Measurements from ENCODE around the gene NUMB. TPM values are rescaled to one million over a fixed set of nuclear protein-coding genes. Genes with fewer than 3 reads are reported as not detected.
"Not testable (repeated sequence)": the region's sequence is repeated elsewhere in the genome, so short reads cannot be mapped to it uniquely, and the experiment has no call there.

NUMB gene
- total and polyA plus RNA-seq, 2 experiments from 2014 or later, result 64.8 to 142 TPM

GRCh38 chr14:73427516-73428264, 30.7 kb downstream of the NUMB start:
- in situ Hi-C loops (cut with MboI), result no loop called here
- Histone ChIP-seq H3F3A (ENCODE audit: insufficient read depth) (peaks cover 43% of the 10 kb centered on the region), H4K20me1 (ENCODE audit: insufficient read depth) (peaks cover 15% of the 10 kb centered on the region), H3K36me3 (ENCODE audit: low read depth) (no peaks in the 10 kb centered on the region), H3K9me2 (ENCODE audit: insufficient read depth) (no peaks in the 10 kb centered on the region), H3K4me2 (ENCODE audit: unreplicated experiment) (peak overlapping the region; percentile 24), H3K4me1 (ENCODE audit: insufficient read depth) (peaks cover 21% of the 10 kb centered on the region), H3K79me2 (ENCODE audit: insufficient read depth) (peaks cover 100% of the 10 kb centered on the region), H3K27ac (peak overlapping the region; percentile 11; the same call in 1 of the 2 replicates), H3K27me3 (replicated peaks; ENCODE audit: insufficient read depth) (no peaks in the 10 kb centered on the region), H3K9ac (no peak overlapping the region), H2AFZ (no peak overlapping the region), H3K4me3 (no peak overlapping the region), H3K9me3 (ENCODE audit: low read depth) (no peaks in the 10 kb centered on the region)
- DNase-seq, result no peak
- WGBS, 2 experiments (ENCODE audit: low coverage in 1 of 2, low lambda C conversion rate in 2 of 2, missing lambda C conversion rate in 2 of 2), result 86% methylated on average over 4 of the region's 4 CpGs
- TF ChIP-seq EZH2 (IDR thresholded peaks at IDR 0.05; ENCODE audit: insufficient read depth, poor library complexity, severe bottlenecking) (no peak), EZH2phosphoT487 (IDR thresholded peaks at IDR 0.05; ENCODE audit: insufficient read depth, low read depth) (no peak)

- H3K4me1 ChIP-seq (ENCODE audit: insufficient read depth), result peaks cover 21% of the 10 kb centered on the region
- peaks cover 100% of the 10 kb centered on the region for H3K79me2 ChIP-seq (ENCODE audit: insufficient read depth)
- in situ Hi-C loops (cut with MboI), result no loop called here
- no peaks in the 10 kb centered on the region for H3K27me3 ChIP-seq (replicated peaks; ENCODE audit: insufficient read depth)
- H3K4me3 ChIP-seq, result no peak overlapping the region
- H3K9me2 ChIP-seq (ENCODE audit: insufficient read depth), result no peaks in the 10 kb centered on the region
- H3K27ac ChIP-seq, result peak overlapping the region; percentile 11; the same call in 1 of the 2 replicates
- H3K36me3 ChIP-seq (ENCODE audit: low read depth), result 0 out of 2 replicates have a peak, but pooled peaks cover under 1% of the 10 kb centered on the region
- 61 to 62% methylated on average over 5 of the region's 5 CpGs for WGBS, 2 experiments (ENCODE audit: low coverage in 1 of 2, low lambda C conversion rate in 2 of 2, missing lambda C conversion rate in 2 of 2)
- TF ChIP-seq EZH2phosphoT487 (IDR thresholded peaks at IDR 0.05; ENCODE audit: insufficient read depth, low read depth) (no peak), EZH2 (IDR thresholded peaks at IDR 0.05; ENCODE audit: insufficient read depth, poor library complexity, severe bottlenecking) (no peak)
- H3K4me2 ChIP-seq (ENCODE audit: unreplicated experiment), result no peak overlapping the region
- H4K20me1 ChIP-seq (ENCODE audit: insufficient read depth), result peaks cover 11% of the 10 kb centered on the region; the same call in 1 of the 2 replicates
- DNase-seq, result peak; percentile 69
- H3F3A ChIP-seq (ENCODE audit: insufficient read depth), result peaks cover 51% of the 10 kb centered on the region
- H3K9me3 ChIP-seq (ENCODE audit: low read depth), result no peaks in the 10 kb centered on the region
- H2AFZ ChIP-seq, result no peak overlapping the region
- H3K9ac ChIP-seq, result no peak overlapping the region
Observed at GRCh38 chr14:73426877-73427276, 31.5 kb downstream of the NUMB start.

GRCh38 chr14:73424453-73424852, 33.9 kb downstream of the NUMB start:
- H4K20me1 ChIP-seq (ENCODE audit: insufficient read depth), result peaks cover 11% of the 10 kb centered on the region; the same call in 1 of the 2 replicates
- in situ Hi-C loops (cut with MboI), result no loop called here

GRCh38 chr14:73423092-73423491, 35.3 kb downstream of the NUMB start:
- in situ Hi-C loops (cut with MboI); H4K20me1 ChIP-seq (ENCODE audit: insufficient read depth): not testable (repeated sequence)

More at GRCh38 chr14:73424453-73424852, 33.9 kb downstream of the NUMB start:
- WGBS, 2 experiments (ENCODE audit: low coverage in 1 of 2, low lambda C conversion rate in 2 of 2, missing lambda C conversion rate in 2 of 2), result 54 to 60% methylated on average over 3 of the region's 3 CpGs
- Histone ChIP-seq H3K4me2 (ENCODE audit: unreplicated experiment) (no peak overlapping the region), H3K4me3 (no peak overlapping the region), H3F3A (ENCODE audit: insufficient read depth) (peaks cover 62% of the 10 kb centered on the region), H3K9me2 (ENCODE audit: insufficient read depth) (no peaks in the 10 kb centered on the region), H3K27me3 (replicated peaks; ENCODE audit: insufficient read depth) (no peaks in the 10 kb centered on the region), H3K27ac (no peak overlapping the region), H2AFZ (no peak overlapping the region), H3K36me3 (ENCODE audit: low read depth) (peaks cover 15% of the 10 kb centered on the region; the same call in 1 of the 2 replicates), H3K9me3 (ENCODE audit: low read depth) (no peaks in the 10 kb centered on the region), H3K9ac (no peak overlapping the region), H3K79me2 (ENCODE audit: insufficient read depth) (peaks cover 100% of the 10 kb centered on the region), H3K4me1 (ENCODE audit: insufficient read depth) (peaks cover 21% of the 10 kb centered on the region)
- TF ChIP-seq EZH2 (IDR thresholded peaks at IDR 0.05; ENCODE audit: insufficient read depth, poor library complexity, severe bottlenecking) (no peak), EZH2phosphoT487 (IDR thresholded peaks at IDR 0.05; ENCODE audit: insufficient read depth, low read depth) (no peak)
- no peak for DNase-seq

More at GRCh38 chr14:73423092-73423491, 35.3 kb downstream of the NUMB start:
- H3K4me2 ChIP-seq (ENCODE audit: unreplicated experiment); H3K9me3 ChIP-seq (ENCODE audit: low read depth); H2AFZ ChIP-seq; DNase-seq; H3K27ac ChIP-seq; H3K9me2 ChIP-seq (ENCODE audit: insufficient read depth); H3K27me3 ChIP-seq (replicated peaks; ENCODE audit: insufficient read depth); H3K9ac ChIP-seq; H3K4me3 ChIP-seq: not testable (repeated sequence)
- peaks cover 17% of the 10 kb centered on the region; the same call in 1 of the 2 replicates for H3K36me3 ChIP-seq (ENCODE audit: low read depth)
- peaks cover 56% of the 10 kb centered on the region for H3F3A ChIP-seq (ENCODE audit: insufficient read depth)
- H3K4me1 ChIP-seq (ENCODE audit: insufficient read depth), result peaks cover 13% of the 10 kb centered on the region
- WGBS, 2 experiments (ENCODE audit: low coverage in 1 of 2, low lambda C conversion rate in 2 of 2, missing lambda C conversion rate in 2 of 2), result 98 to 100% methylated on average over 4 to 6 of the region's 6 CpGs
- peaks cover 100% of the 10 kb centered on the region for H3K79me2 ChIP-seq (ENCODE audit: insufficient read depth)

All from GM23248 (cell line).